ENCODE data around the gene NME7.

- TF ChIP-seq CTCF (IDR thresholded peaks at IDR 0.05), result no peak
- TF ChIP-seq GABPA (IDR thresholded peaks at IDR 0.05; ENCODE audit: low read depth), result no peak
- no peak for TF ChIP-seq EP300 (IDR thresholded peaks at IDR 0.05; ENCODE audit: borderline replicate concordance in 1 of 2, low read depth in 1 of 2, low read length in 1 of 2)
- TF ChIP-seq USF2 (IDR thresholded peaks at IDR 0.05; ENCODE audit: borderline replicate concordance, low read depth, low read length), result no peak
Observed at GRCh38 chr1:169085911-169086310, 281.7 kb downstream of the NME7 start.

All from SK-N-SH (cell line).